Measurements from ENCODE around the gene TMEM247.

Gene TMEM247

DNA sequence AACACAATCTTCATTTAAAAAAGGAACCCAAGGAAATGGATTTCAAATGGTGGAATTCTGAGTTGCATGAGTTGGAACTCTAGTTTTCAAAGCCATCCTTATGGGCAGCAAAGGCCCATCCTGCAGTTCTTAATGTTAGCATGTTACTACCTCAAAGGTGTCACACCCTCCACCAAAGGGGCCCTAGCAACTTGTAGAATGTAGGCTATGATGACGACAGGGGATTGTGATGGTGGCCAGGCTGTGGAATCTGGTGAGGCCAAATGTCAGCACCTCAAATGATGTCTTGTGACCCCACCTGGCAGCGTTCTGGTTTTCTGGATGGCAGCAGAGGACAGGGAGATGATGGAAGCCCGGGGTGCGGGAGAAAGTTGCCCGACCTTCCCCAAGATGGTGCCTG is at the start of gene TMEM247:
Gene TMEM247, plus strand, starts transcription at position 301 of the 400 bp plus-strand sequence.
- DNase-seq (ENCODE audit: extremely low read depth in 1 of 2, low read depth in 1 of 2), result no peak

DNA sequence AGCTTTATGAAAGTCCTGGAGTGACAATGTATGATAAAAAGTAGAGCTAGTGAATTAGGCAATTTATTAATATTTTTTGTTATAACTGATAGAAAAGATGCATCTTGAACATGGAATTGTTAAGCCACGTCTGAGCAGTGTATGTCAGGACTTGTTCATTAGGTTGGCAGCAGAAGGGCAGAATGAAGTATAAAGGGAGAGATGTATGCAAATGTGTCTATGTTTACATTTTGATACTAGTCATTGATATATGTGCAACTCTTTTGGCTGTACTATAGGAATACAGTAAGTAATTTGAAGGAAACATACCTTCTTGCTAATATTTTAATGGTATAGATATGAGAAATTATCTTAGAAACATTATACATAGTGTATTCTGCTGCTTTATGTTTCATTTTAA is 49.0 kb upstream of the TMEM247 start:
- no peak for DNase-seq (ENCODE audit: extremely low read depth in 1 of 2, low read depth in 1 of 2)

DNA sequence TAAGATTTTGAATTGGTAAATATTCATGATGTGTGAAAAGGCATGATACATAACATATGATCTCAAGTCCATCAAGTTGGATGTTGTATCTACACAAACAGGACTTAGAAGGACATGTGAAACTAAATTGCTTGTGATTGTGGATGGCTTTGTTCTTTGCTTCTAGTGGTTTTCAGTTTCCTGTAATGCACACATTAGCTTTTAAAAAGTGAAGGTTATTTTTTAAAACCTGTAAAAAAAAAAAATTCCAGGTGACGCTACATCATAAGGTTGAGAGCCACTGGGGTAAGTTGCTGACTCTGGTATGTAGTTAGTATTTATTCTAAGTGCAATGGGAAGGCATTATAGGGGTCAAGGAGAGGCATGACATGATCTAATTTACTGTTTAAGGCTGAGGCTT is 48.4 kb upstream of the TMEM247 start:
- DNase-seq (ENCODE audit: extremely low read depth in 1 of 2, low read depth in 1 of 2), result no peak

DNA sequence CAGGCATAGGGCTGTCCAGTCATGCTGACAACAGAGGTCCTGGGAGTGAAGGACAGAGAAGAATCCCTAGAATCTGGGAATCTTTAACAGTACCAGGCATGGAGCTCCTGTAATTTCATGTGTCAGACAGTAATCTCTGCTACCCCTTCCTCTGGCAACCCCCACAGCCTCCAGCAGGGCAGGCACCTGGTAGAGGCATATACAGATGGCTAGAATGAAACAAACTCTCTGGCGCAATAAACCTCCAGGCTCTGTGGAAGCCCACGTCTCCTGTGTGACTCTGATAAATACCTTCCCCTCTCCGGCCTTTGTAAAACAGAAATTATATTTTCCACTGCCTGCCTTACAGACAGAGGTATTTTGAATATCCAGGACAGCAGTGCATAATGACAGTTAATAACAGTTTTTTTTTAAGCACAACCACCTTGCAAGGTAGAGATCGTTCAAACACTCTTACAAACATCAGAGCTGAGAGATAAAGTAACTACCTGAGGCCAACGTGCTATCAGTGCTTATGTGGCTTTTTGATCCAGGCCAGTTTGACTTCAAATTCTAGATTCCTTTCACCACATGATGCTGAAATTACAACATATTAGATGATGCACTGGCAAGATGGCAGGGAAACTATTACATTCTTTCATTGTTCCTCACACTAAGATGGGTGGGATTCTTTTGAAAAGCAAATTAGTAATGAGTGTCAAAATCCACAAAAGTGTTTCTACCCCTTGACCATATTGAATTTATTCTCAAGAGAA is 47.7 kb upstream of the TMEM247 start:
- DNase-seq (ENCODE audit: extremely low read depth in 1 of 2, low read depth in 1 of 2), result no peak

DNA sequence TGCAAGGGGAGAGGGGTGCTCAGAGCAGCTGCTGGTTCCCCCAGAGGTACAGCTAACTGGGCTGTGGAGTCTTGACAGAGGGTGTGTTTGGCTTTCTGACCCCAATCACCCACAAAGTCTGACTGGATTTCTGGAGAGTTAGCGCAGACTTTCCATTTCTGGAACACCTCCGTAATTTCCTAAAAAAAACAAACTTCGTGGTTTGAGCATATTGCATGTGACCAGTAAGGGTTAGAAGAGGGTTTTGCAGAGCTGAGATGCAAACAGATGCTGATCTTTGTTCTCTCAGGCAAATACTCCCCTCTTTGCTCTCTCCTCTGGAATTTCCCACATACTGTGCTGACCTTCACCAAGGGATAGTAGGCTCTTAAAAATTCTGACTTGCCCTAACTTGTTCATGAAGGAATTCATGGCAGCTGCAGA is 44.5 kb upstream of the TMEM247 start:
- DNase-seq (ENCODE audit: extremely low read depth in 1 of 2, low read depth in 1 of 2), result no peak

DNA sequence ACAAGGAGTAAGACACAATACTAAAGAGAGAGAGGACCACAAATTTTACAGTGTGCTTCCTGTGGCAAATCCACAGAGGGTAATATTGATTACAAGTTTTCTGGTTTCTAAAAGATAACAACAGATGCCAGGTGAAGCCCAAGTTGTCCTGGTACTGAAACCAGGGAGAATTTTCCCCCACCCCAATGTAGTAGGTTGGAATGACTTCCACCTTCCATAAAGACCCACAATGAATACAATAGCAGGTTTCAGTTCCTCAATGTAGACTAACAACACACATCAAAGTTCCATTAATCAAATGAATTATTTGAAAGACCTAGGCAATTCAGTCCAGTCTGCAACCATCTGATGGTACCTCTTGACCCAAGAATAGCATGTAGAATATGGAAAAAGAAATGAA is 44.0 kb upstream of the TMEM247 start:
- no peak for DNase-seq (ENCODE audit: extremely low read depth in 1 of 2, low read depth in 1 of 2)

DNA sequence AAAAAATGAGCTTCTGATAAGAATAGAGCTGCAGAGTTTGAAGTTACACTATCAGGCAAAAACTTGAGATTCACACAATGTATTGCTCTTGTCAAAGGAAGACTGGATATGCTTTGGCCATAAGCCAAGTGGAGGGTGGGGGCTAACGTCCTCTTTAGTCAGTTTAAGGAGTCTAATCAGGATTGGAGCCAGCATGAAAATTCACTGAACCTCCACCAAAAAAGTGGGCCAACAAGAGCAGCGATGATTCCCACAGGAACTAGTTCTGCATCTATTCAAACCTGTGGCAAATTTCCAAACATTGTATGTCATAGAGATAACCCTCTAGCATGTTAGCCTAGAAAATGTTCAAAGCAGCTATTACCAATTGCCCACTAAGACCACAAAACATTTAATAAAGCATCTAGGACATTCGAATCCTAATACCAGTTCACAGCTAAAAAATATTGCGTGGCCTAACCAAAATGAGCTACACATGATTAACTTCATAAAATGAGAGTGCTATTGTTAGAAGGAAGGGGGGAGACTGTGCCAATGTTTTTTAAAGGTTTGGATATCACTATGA is 43.5 kb upstream of the TMEM247 start:
- no peak for DNase-seq (ENCODE audit: extremely low read depth in 1 of 2, low read depth in 1 of 2)

DNA sequence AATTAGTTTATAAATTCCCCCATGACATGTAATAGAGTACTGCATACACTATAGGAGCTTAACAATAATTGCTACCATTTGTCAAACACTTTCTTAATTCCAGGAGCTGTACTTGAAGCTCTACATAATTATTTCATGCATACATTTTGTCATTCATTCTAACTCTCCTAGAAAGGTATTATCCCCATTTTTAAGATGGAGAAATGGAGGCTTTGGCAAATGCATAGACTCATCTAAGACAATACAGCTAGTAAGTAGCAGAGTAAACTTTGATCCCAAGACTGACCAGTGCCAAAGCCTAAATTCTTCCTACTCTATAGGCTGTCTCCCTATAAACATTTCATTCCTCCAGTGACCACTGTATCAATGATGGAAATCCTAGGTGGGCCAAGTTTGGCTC is 42.6 kb upstream of the TMEM247 start:
- DNase-seq (ENCODE audit: extremely low read depth in 1 of 2, low read depth in 1 of 2), result no peak

DNA sequence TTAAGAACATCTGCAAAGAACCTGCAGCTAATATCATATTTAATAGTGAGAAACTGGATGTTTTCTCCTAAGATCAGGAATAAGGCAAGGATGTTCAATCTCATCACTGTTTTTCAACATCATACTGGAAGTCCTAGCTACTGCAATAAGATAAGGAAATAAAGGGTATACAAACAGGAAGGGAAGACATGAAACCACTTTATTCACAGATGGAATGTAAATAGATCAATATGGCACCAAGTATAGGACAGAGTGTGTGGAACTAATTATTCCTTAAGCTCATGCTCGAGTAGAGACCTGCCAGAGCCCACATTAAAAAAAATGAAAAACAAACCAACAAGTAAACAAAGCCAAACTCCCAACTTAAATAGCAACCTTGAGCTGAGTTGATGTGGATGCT is 41.3 kb upstream of the TMEM247 start:
- DNase-seq (ENCODE audit: extremely low read depth in 1 of 2, low read depth in 1 of 2), result no peak

DNA sequence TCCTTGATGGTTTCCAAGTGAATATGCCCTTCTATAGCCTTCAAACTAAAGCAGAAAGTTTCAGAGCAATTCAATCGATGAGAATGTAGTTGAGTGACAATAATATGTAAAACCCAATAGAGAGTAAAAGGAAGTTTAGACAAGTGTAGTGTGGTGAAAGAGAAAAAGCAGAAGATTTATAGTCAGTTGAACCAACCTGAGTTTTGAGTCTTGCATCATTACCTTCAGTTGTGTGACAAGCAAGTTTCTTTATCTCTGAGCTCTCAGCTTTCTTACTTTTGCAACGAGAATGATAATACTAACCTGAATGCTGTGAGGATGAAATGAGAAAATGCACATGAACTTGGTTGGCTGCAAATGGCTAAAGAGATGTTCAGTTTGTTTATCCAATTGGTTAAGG is 40.6 kb upstream of the TMEM247 start:
- no peak for DNase-seq (ENCODE audit: extremely low read depth in 1 of 2, low read depth in 1 of 2)

DNA sequence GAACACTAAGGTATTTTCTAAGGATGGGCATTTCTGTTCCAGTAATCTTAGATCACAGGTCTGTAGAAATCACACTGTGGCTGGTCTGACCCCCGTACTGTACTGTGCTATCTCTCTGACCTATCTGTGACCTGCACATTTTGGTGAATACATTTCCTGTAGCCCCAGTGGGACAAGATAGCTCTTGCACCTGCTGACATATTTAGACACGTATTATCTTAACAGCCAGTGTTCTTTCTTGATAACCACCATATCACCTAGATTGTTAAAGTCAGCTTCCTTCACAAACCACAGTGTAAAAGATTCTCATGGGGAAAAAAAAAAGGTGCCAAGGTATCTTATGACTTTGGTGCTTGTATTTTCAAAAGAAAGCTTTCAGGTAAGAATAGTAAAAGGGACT is 39.8 kb upstream of the TMEM247 start:
- DNase-seq (ENCODE audit: extremely low read depth in 1 of 2, low read depth in 1 of 2), result no peak

DNA sequence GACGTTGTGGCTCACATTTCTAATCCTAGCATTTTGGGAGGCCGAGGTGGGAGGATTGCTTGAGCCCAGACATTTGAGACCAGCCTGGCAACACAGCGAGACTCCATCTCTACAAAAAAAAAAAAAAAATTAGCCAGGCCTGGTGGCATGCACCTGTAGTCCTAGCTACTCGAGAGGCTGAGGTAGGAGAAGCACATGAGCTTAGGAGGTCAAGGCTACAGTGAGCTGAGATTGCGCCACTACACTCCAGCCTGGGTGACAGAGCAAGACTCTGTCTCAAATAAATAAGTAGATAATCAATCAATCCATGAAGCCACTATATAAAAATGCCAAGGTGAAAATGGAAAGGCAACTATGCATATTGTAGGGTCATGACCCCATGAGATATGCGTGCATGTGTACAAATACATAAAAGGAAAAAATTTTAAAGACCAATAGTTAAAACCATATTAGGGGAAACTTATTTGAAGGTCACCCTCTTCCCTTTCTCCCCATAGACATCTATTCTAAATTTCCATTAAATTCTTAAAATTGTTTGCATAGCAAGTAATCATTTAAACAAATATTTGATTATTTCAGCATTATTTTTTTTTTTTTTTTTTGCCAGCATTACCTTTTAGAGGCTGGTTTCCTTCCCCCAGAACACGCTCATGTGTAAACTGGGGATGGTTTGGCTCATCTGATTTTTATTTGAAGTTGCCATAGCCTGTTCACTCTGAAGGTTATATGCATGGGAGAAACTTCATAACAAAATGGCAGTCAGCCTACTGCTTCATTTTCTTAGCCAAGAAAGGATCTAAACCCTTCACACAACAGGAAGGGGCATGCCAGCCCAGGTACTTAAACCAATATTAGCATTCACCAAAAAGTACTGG is 37.3 kb upstream of the TMEM247 start:
- no peak for DNase-seq (ENCODE audit: extremely low read depth in 1 of 2, low read depth in 1 of 2)

DNA sequence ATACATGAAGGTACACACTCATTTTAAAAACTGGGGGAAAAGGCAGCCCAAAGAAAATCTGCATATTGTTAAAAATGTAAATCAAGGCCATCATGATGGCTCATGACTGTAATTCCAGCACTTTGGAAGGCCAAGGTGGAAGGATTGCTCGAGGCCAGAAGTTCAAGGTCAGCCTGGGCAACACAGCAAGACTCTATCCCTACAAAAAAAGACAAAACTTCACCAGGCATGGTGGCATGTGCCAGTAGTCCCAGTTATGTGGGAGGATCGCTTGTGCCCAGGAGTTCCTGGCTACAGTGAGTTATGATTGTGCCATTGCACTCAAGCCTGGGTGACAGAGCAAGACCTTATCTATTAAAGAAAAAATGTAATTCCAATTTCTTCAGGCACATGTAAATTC is 34.6 kb upstream of the TMEM247 start:
- DNase-seq (ENCODE audit: extremely low read depth in 1 of 2, low read depth in 1 of 2), result no peak

DNA sequence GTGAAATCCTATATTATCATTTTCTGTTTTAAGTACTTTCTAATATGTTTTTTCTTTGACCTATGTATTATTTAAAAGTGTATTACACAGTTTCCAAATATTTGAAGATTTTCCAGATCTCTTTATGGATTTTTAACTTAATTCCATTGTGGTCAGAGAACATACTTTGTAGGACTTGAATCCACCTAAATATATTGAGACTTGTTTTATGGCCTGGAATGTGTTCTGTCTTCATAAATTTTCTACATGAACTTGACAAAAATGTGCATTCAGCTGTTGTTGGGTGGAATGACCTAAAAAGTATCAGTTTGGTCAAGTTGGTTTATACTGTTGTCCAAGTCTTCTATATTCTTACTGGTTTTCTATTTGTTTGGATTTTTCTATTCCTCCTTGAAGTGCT is 33.8 kb upstream of the TMEM247 start:
- DNase-seq (ENCODE audit: extremely low read depth in 1 of 2, low read depth in 1 of 2), result no peak

DNA sequence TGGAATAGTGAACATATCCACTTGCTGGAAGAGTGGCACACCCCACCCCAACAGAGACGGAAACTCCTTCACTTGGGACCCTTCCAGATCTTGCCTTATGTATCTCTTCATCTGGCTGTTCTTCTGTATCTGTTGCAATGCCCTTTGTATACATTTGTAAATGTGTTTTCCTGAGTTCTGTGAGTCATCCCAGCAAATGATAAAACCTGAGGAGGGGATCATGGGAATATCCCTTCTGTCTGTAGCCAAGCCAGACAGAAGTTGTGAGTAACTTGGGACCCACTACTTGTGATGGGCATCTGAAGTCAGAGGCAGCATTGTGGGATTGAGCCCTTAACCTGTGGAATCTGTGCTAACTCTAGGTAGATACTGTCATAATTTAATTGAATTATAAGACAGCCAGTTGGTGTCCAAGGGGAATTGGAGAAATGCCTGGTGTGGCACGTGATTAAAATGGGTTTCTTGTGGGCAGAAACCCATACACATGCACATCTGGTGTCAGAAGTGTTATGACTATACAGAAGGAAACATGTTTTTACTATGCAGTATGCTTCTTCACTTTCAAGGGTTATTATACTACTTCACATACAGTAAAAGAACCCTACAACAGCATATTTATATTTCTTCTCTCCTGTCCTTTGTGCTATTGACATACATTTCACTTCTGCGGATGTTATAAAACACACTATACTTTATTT is 32.3 kb upstream of the TMEM247 start:
- no peak for DNase-seq (ENCODE audit: extremely low read depth in 1 of 2, low read depth in 1 of 2)

DNA sequence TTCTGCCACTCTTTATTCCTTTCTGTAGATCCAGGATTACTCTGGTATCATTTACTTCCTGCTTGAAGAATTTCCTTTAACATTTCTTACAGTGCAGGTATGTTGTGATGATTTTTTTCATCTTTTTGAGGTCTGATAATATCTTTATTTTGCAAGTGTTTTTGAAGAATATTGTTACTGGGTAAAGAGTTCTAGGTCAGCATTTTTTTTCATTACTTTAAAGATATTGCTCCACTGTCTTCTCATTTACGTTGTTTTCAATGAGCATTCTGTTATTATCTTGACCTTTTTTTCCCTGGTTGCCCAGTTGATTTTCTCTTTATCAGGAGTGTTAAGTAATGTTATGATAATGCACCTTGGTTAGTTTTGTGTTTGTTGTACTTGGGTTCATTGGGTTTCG is 31.7 kb upstream of the TMEM247 start:
- no peak for DNase-seq (ENCODE audit: extremely low read depth in 1 of 2, low read depth in 1 of 2)

DNA sequence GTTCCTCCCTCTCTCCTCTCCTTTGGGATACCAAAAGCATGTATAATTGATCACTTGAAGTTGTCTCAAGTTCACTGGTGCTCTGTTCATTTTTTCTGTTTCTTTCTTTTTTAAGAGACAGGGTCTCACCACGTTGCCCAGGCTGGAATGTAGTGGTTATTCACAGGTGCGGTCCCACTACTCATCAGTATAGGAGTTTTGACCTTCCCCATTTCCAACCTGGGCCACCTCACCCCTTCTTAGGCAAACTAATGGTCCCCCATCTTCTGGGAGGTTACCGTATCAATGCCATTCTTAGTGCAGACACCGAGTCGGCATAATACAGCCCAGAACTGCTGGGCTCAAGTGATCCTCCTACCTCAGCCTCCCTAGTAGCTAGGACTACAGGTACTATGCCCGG is 31.3 kb upstream of the TMEM247 start:
- no peak for DNase-seq (ENCODE audit: extremely low read depth in 1 of 2, low read depth in 1 of 2)

DNA sequence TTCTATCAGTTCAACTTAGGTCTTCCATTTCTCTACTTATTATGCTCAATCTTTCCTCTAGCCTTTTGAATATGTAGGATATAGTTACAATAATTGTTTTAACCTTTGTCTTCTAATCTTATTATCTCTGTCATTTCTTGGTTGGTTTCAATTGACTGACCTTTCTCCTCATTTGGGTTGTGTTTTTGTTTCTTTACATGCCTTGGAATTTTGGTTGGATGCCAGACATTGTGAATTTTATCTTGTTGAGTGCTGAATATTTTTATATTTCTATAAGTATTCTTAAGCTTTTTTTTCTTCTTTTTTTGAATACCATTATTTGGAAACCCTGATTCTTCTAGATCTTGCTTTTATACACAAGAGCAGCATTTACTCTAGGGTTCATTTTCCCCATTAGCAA is 30.7 kb upstream of the TMEM247 start:
- no peak for DNase-seq (ENCODE audit: extremely low read depth in 1 of 2, low read depth in 1 of 2)

DNA sequence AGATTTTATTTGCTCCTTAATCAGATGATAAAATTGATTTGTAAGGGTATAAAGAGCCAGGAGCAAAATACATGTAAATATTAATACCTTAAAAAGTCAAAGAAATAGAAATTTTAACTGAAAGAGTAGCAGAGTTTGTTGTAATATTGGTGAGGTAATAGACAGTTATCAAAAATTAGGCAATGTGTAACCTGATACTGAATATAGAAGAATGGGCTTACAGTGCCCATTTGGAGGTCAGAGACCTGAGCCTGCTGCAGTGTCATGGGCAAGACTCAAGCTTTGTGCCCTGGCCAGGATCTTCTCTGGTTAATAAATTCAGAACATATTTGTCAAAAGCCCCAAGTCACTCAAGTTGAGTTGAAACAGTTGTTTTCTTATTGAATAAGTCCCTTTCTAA is 29.7 kb upstream of the TMEM247 start:
- no peak for DNase-seq (ENCODE audit: extremely low read depth in 1 of 2, low read depth in 1 of 2)

DNA sequence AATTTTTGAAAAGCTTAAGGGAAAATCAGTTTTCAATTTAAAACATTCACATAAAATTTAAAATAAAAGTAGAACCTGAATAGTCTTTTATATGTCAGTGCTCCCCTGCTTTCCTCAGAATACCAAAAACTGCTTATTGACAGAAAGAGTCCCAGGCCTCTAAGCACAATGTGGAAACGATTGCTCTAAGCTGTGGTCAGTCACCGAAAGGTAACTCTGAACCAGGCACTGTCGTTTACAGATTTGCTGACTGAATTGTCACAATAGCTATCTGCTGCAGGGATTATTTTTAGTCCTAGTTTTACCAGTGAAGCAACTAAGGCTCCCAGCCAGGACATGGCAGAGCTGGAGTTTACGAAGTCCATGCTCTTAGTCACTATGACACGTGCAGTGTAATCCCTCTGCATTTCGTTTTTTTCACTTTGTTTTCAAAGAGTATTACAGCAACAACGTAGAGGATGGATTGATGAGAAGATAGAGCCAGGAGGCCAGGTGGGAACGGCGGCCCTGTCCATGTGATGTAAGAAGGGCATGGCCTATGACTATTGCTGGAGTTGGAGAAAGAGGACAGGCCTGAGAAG is 28.1 kb upstream of the TMEM247 start:
- DNase-seq (ENCODE audit: extremely low read depth in 1 of 2, low read depth in 1 of 2), result no peak

DNA sequence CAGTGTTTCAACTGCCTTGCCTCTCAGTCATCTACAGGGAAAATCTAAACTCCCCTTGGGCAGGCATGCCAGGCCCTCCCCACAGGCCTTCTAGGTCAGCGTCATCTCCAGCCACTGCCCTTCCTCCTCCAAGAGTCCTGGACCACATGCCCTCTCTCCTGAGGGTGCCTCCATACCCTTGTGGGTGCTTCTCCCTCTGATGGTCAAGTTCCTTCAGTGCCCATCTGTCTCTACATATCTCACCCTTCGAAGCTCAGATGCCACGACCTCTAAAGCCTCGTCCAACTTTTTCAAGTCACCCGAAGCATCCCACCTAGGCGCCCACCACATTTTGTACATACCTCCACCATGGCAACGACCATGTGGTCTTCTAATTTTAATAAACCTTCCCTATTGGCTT is 22.6 kb upstream of the TMEM247 start:
- no peak for DNase-seq (ENCODE audit: extremely low read depth in 1 of 2, low read depth in 1 of 2)

Measured in activated CD8-positive, alpha-beta memory T cell treated with anti-CD3 and anti-CD28 coated beads for 1 hour (primary cell).